GM23338 (cell line): Measurements from ENCODE around the gene TRHDE.

Experiments
- CREB1 ChIP-seq: fragments of 250-450 bp; sonication (Bioruptor Pico); IDR thresholded peaks from 2 replicates; pipeline ENCODE4 v1.5.0; 2020; ENCODE audit warnings: low read depth, mild to moderate bottlenecking, moderate library complexity
- EZH2 ChIP-seq: fragments of 200-600 bp; sonication (generic); IDR thresholded peaks from one replicate; pipeline ENCODE4 v1.8.0; 2017; ENCODE audit warnings: antibody characterized with exemption, mild to moderate bottlenecking, low read depth; ENCODE audit not compliant: unreplicated experiment
- EZH2phosphoT487 ChIP-seq: fragments of 200-600 bp; sonication (generic); IDR thresholded peaks from one replicate; pipeline ENCODE4 v1.8.1; 2018; ENCODE audit warnings: antibody characterized with exemption; ENCODE audit not compliant: unreplicated experiment
- JUNB ChIP-seq: IDR thresholded peaks from one replicate; pipeline ENCODE4 v1.6.1; 2016; ENCODE audit warnings: antibody characterized with exemption; ENCODE audit not compliant: unreplicated experiment
- NANOG ChIP-seq: IDR thresholded peaks from 2 replicates; pipeline ENCODE4 v1.6.1; 2016; ENCODE audit warnings: antibody characterized with exemption, borderline replicate concordance
- POLR2AphosphoS5 ChIP-seq: IDR thresholded peaks from 2 replicates; pipeline ENCODE4 v1.6.1; 2016; ENCODE audit warnings: antibody characterized with exemption, low read depth
- ZNF331 ChIP-seq: fragments of 250-450 bp; sonication (Bioruptor Pico); IDR thresholded peaks from 2 replicates; pipeline ENCODE4 v1.5.0; 2020; ENCODE audit warnings: low read depth, mild to moderate bottlenecking, moderate library complexity
- TF ChIP-seq, protein P1 (sequence below), 2 experiments: fragments of 200-600 bp in 1 of 2; sonication (generic) in 1 of 2; conservative IDR thresholded peaks; 2 replicates each; pipeline versions ENCODE4 v1.5.1 to v1.6.1; 2016 to 2017; ENCODE audit warnings: antibody characterized with exemption in 2 of 2, low read depth in 2 of 2, mild to moderate bottlenecking in 2 of 2, moderate library complexity in 1 of 2
- TF ChIP-seq, protein P2 (sequence below): IDR thresholded peaks from one replicate; pipeline ENCODE4 v1.6.1; 2018; ENCODE audit warnings: antibody characterized with exemption; ENCODE audit not compliant: unreplicated experiment
- TF ChIP-seq, protein P3 (sequence below): IDR thresholded peaks from 2 replicates; pipeline ENCODE4 v1.6.1; 2016; ENCODE audit warnings: antibody characterized with exemption

DNA sequence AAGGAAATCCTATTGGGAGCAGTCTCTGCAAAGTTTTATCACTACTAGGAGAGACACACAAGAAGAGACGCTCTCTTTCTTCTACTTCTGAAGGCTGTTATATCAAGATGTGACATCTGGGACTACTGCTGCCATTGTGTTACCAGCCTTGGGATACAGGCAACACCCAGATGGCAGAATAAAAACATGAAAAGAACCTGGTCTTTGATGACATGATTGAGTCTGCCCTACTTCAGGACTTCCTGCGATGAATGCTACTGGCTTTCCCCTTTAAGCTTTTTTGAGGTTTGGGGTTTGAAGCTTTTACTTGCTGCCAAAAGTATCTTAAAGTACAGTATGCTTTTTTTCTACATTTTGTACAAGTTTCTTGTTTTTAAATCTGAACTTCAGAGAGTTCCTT is 29.2 kb upstream of the TRHDE start:
- TF ChIP-seq, protein P1, sequence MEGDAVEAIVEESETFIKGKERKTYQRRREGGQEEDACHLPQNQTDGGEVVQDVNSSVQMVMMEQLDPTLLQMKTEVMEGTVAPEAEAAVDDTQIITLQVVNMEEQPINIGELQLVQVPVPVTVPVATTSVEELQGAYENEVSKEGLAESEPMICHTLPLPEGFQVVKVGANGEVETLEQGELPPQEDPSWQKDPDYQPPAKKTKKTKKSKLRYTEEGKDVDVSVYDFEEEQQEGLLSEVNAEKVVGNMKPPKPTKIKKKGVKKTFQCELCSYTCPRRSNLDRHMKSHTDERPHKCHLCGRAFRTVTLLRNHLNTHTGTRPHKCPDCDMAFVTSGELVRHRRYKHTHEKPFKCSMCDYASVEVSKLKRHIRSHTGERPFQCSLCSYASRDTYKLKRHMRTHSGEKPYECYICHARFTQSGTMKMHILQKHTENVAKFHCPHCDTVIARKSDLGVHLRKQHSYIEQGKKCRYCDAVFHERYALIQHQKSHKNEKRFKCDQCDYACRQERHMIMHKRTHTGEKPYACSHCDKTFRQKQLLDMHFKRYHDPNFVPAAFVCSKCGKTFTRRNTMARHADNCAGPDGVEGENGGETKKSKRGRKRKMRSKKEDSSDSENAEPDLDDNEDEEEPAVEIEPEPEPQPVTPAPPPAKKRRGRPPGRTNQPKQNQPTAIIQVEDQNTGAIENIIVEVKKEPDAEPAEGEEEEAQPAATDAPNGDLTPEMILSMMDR (conservative IDR thresholded peaks at IDR 0.05; ENCODE audit: low read depth in 2 of 2): no peak
- TF ChIP-seq EZH2phosphoT487 (no peak), POLR2AphosphoS5 (no peak), EZH2 (no peak), CREB1 (CRISPR knock-in tag) (no peak), NANOG (no peak), JUNB (no peak), ZNF331 (no peak)
- TF ChIP-seq, protein P2, sequence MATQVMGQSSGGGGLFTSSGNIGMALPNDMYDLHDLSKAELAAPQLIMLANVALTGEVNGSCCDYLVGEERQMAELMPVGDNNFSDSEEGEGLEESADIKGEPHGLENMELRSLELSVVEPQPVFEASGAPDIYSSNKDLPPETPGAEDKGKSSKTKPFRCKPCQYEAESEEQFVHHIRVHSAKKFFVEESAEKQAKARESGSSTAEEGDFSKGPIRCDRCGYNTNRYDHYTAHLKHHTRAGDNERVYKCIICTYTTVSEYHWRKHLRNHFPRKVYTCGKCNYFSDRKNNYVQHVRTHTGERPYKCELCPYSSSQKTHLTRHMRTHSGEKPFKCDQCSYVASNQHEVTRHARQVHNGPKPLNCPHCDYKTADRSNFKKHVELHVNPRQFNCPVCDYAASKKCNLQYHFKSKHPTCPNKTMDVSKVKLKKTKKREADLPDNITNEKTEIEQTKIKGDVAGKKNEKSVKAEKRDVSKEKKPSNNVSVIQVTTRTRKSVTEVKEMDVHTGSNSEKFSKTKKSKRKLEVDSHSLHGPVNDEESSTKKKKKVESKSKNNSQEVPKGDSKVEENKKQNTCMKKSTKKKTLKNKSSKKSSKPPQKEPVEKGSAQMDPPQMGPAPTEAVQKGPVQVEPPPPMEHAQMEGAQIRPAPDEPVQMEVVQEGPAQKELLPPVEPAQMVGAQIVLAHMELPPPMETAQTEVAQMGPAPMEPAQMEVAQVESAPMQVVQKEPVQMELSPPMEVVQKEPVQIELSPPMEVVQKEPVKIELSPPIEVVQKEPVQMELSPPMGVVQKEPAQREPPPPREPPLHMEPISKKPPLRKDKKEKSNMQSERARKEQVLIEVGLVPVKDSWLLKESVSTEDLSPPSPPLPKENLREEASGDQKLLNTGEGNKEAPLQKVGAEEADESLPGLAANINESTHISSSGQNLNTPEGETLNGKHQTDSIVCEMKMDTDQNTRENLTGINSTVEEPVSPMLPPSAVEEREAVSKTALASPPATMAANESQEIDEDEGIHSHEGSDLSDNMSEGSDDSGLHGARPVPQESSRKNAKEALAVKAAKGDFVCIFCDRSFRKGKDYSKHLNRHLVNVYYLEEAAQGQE: no peak
- TF ChIP-seq, protein P3, sequence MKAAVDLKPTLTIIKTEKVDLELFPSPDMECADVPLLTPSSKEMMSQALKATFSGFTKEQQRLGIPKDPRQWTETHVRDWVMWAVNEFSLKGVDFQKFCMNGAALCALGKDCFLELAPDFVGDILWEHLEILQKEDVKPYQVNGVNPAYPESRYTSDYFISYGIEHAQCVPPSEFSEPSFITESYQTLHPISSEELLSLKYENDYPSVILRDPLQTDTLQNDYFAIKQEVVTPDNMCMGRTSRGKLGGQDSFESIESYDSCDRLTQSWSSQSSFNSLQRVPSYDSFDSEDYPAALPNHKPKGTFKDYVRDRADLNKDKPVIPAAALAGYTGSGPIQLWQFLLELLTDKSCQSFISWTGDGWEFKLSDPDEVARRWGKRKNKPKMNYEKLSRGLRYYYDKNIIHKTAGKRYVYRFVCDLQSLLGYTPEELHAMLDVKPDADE: no peak
